ENCODE results near the gene SAP30L. TPM values are rescaled to one million over a fixed set of nuclear protein-coding genes. Genes with fewer than 3 reads are reported as not detected.

Gene SAP30L
- polyA plus RNA-seq, 1 donor (not counting 4 experiments of a cell fraction or from before 2014, with no cell fraction given), result 42.1 TPM

DNA sequence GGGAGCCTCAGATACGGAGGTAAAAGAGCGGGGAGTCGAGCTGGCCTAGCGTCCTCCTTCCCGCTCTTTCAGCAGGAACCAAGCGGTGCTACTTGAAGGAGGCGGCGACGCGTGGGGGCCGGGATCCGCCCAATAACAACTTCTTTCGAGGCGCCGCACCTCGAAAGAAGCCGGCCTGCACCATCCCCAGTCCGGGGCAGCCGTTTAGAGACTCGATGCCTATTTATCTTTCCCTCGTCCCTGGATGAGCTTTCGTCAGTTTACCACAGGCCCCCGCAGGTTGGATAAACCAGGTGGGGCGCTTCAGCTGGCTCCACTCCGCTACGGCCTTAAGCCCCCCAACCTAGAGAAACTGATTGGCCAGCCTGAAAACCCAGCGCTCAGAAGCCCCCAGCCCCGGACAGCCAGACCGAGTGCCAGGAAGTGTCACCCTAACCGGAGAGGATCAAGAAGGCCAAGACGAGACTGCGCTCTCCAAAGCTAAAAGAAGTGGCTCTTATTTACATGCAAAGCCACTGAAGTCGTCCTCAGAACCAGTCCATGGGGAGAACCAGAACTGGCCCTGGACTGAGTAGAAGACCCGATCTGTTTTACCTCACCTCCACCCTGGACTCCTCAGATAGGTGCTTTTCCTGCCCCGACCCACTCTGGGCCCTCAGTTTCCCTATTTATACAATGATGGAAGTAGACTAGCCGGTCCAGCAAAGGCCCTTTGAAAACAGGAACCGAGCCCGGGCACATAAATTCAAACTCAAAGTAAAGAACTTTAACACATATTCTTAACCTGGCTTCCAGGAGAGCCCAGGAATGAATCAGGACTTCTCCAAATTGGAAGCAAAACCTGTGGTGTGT is 30.8 kb downstream of the SAP30L start:
- FAIRE-seq, result no peak
- peak; percentile 2 for TF ChIP-seq EZH2 (IDR thresholded peaks at IDR 0.05; ENCODE audit: low read length)
- TF ChIP-seq, protein P1, sequence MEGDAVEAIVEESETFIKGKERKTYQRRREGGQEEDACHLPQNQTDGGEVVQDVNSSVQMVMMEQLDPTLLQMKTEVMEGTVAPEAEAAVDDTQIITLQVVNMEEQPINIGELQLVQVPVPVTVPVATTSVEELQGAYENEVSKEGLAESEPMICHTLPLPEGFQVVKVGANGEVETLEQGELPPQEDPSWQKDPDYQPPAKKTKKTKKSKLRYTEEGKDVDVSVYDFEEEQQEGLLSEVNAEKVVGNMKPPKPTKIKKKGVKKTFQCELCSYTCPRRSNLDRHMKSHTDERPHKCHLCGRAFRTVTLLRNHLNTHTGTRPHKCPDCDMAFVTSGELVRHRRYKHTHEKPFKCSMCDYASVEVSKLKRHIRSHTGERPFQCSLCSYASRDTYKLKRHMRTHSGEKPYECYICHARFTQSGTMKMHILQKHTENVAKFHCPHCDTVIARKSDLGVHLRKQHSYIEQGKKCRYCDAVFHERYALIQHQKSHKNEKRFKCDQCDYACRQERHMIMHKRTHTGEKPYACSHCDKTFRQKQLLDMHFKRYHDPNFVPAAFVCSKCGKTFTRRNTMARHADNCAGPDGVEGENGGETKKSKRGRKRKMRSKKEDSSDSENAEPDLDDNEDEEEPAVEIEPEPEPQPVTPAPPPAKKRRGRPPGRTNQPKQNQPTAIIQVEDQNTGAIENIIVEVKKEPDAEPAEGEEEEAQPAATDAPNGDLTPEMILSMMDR (optimal IDR thresholded peaks at IDR 0.05 in 1 of 3, IDR thresholded peaks at IDR 0.05 in 1 of 3, conservative IDR thresholded peaks at IDR 0.05 in 1 of 3; ENCODE audit: extremely low read depth in 1 of 3, insufficient read depth in 2 of 3, low read length in 3 of 3), result no peak
- H3K79me2 ChIP-seq (ENCODE audit: control insufficient read depth, insufficient read depth, low read length), result no peaks in the 10 kb centered on the region
- H3K4me2 ChIP-seq (ENCODE audit: control insufficient read depth, extremely low read depth, insufficient read depth, low read depth, low read length), result peak overlapping the region; percentile 29
- DNase-seq (ENCODE audit: low read depth, low spot score), result no peak
- peaks cover 2% of the 10 kb centered on the region for H3K4me1 ChIP-seq (ENCODE audit: control insufficient read depth, extremely low read depth, insufficient read depth, low read length)
- no peak overlapping the region for H2AFZ ChIP-seq (ENCODE audit: control insufficient read depth, low read length)
- no peaks in the 10 kb centered on the region for H3K9me1 ChIP-seq (ENCODE audit: control insufficient read depth, extremely low read depth, insufficient read depth, low read length)
- H3K27ac ChIP-seq (ENCODE audit: control insufficient read depth, insufficient read depth, low read length), result no peak overlapping the region
- H4K20me1 ChIP-seq (ENCODE audit: control insufficient read depth, extremely low read depth, insufficient read depth, low read length), result no peaks in the 10 kb centered on the region
- no peak overlapping the region for H3K9ac ChIP-seq (ENCODE audit: control insufficient read depth, extremely low read depth, insufficient read depth, low read length)
- no peak overlapping the region for H3K4me3 ChIP-seq (ENCODE audit: control insufficient read depth in 2 of 3, extremely low read depth in 1 of 3, insufficient read depth in 2 of 3, low read depth in 1 of 3, low read length in 3 of 3)
- dilution Hi-C loops (cut with MboI; ENCODE audit: extremely low pct_ligation_motif_present, low sequenced_read_pairs), result loop anchor here (10.0 kb wide), 1 partner anchor 128 kb away; no protein-coding TSS in a partner anchor
- peaks cover 97% of the 10 kb centered on the region for H3K27me3 ChIP-seq (ENCODE audit: control insufficient read depth, extremely low read depth, insufficient read depth, low read length)
- H3K36me3 ChIP-seq (ENCODE audit: control insufficient read depth in 2 of 2, extremely low read depth in 1 of 2, insufficient read depth in 2 of 2, low read length in 2 of 2), result no peaks in the 10 kb centered on the region
- H3K9me3 ChIP-seq (ENCODE audit: control insufficient read depth, low read depth, low read length), result no peaks in the 10 kb centered on the region

DNA sequence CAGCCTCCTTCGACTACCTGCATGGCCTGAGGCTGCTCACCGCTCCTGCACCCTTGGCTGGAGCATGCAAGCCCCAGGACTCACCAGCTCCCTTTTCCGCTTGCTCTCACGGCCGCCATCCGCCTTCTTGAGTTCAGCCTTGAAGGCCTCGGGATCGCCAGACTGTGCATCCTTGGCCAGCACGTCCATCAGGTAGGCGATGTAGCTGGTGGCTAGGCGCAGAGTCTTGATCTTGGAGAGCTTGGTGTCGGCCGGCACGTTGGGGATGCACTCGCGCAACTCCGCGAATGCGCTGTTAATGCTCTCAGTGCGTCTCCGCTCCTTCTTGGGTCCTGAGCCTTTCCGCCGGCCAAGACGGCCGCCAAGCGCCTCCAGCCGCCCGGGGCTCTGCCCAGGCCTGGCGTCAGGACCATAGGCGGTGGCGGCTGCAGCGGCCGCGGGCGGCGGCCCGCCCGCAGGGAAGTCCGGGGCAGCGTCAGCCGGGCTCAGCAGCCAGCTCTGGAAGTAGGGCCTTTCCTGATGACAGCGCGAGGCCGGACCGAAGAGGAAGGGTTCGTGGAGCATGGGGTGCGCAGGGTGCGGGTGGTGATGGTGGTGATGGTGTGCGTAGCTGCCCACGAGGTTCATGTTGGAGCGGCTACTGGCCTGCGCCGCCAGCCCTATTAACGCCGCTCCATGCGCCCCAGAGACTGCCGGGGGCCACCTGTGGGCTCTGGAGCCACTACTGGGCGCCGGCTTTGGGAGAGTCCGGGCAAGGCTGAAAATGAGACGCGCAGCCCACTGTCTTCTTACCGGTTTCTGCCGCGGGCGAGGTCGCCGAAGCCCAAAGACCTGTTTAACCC is 31.8 kb downstream of the SAP30L start:
- DNase-seq (ENCODE audit: low read depth, low spot score), result no peak
- Histone ChIP-seq H3K27me3 (ENCODE audit: control insufficient read depth, extremely low read depth, insufficient read depth, low read length) (peaks cover 99% of the 10 kb centered on the region), H3K4me3 (ENCODE audit: control insufficient read depth in 2 of 3, extremely low read depth in 1 of 3, insufficient read depth in 2 of 3, low read depth in 1 of 3, low read length in 3 of 3) (peak overlapping the region; percentile 3 to 30 (median 13)), H3K9me3 (ENCODE audit: control insufficient read depth, low read depth, low read length) (no peaks in the 10 kb centered on the region), H3K4me1 (ENCODE audit: control insufficient read depth, extremely low read depth, insufficient read depth, low read length) (peaks cover 2% of the 10 kb centered on the region), H3K79me2 (ENCODE audit: control insufficient read depth, insufficient read depth, low read length) (no peaks in the 10 kb centered on the region), H3K9ac (ENCODE audit: control insufficient read depth, extremely low read depth, insufficient read depth, low read length) (no peak overlapping the region), H3K4me2 (ENCODE audit: control insufficient read depth, extremely low read depth, insufficient read depth, low read depth, low read length) (peak overlapping the region; percentile 63), H3K36me3 (ENCODE audit: control insufficient read depth in 2 of 2, extremely low read depth in 1 of 2, insufficient read depth in 2 of 2, low read length in 2 of 2) (no peaks in the 10 kb centered on the region), H3K9me1 (ENCODE audit: control insufficient read depth, extremely low read depth, insufficient read depth, low read length) (no peaks in the 10 kb centered on the region), H2AFZ (ENCODE audit: control insufficient read depth, low read length) (no peak overlapping the region), H3K27ac (ENCODE audit: control insufficient read depth, insufficient read depth, low read length) (no peak overlapping the region), H4K20me1 (ENCODE audit: control insufficient read depth, extremely low read depth, insufficient read depth, low read length) (no peaks in the 10 kb centered on the region)
- dilution Hi-C loops (cut with MboI; ENCODE audit: extremely low pct_ligation_motif_present, low sequenced_read_pairs), result loop anchor here (10.0 kb wide), 1 partner anchor 127 kb away; no protein-coding TSS in a partner anchor
- FAIRE-seq, result no peak
- TF ChIP-seq, protein P1 (optimal IDR thresholded peaks at IDR 0.05 in 1 of 3, IDR thresholded peaks at IDR 0.05 in 1 of 3, conservative IDR thresholded peaks at IDR 0.05 in 1 of 3; ENCODE audit: extremely low read depth in 1 of 3, insufficient read depth in 2 of 3, low read length in 3 of 3), result no peak
- peak; percentile 94 for TF ChIP-seq EZH2 (IDR thresholded peaks at IDR 0.05; ENCODE audit: low read length)

Measured in keratinocyte (primary cell).